NB4 (cell line): ENCODE results near the gene EIF4G3.

Experiments
- MYC ChIP-seq: IDR thresholded peaks from 2 replicates; pipeline ENCODE4 v1.6.1; 2011; ENCODE audit warnings: low read depth, low read length
- POLR2A ChIP-seq: IDR thresholded peaks from 2 replicates; pipeline ENCODE4 v1.6.1; 2011; ENCODE audit warnings: mild to moderate bottlenecking; ENCODE audit not compliant: insufficient read length; ENCODE audit errors: extremely low read depth
- TF ChIP-seq, protein P1 (sequence below): IDR thresholded peaks from one replicate; pipeline ENCODE4 v1.5.1; 2012; ENCODE audit warnings: low read depth, low read length

DNA sequence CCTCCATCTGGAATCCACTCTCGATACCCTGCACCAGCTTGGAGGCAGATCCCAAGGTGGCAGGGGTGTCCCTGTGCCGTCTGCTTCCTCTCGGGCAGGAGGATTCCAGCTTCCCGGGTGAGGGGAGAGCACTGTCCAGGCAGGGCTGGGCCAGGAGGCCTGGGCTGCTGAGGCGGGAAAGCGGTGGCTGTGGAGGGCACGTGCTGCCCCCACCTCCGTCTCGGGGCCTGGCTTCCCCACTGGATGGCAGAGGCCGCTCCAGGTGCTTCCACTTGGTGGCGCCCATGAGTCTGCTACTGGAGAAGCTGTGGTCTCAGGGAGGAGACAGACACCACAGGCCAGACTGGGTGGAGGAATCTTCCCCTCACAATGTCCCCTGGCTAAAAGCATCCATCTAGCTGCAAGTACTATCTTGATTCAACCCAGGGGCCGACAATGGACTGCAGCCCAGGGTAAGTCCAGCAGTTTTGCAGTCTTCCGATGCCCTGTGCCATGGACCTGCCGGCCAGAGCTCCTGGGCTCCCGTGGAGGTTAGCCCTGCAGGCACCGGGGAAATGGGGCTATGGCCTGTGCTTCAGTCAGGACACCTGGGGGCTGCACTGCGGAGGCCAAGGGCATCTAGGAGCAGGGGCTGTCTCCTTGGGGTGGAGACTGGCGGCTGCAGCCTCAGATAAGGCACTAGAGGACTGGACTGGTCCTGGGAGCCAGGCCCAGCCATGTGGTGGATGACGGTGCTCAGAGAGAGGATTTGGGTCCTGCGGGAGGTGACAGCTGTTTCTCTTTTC is 41.3 kb upstream of the EIF4G3 start:
- TF ChIP-seq, protein P1, sequence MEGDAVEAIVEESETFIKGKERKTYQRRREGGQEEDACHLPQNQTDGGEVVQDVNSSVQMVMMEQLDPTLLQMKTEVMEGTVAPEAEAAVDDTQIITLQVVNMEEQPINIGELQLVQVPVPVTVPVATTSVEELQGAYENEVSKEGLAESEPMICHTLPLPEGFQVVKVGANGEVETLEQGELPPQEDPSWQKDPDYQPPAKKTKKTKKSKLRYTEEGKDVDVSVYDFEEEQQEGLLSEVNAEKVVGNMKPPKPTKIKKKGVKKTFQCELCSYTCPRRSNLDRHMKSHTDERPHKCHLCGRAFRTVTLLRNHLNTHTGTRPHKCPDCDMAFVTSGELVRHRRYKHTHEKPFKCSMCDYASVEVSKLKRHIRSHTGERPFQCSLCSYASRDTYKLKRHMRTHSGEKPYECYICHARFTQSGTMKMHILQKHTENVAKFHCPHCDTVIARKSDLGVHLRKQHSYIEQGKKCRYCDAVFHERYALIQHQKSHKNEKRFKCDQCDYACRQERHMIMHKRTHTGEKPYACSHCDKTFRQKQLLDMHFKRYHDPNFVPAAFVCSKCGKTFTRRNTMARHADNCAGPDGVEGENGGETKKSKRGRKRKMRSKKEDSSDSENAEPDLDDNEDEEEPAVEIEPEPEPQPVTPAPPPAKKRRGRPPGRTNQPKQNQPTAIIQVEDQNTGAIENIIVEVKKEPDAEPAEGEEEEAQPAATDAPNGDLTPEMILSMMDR, result peak; percentile 77
- TF ChIP-seq POLR2A (no peak), MYC (no peak)
